ENCODE results near the gene CPLX1. TPM values are rescaled to one million over a fixed set of nuclear protein-coding genes. Genes with fewer than 3 reads are reported as not detected.

Gene CPLX1
- total and polyA plus RNA-seq, 12 donors = 1.5 to 10.8 (median 2.3) TPM

DNA sequence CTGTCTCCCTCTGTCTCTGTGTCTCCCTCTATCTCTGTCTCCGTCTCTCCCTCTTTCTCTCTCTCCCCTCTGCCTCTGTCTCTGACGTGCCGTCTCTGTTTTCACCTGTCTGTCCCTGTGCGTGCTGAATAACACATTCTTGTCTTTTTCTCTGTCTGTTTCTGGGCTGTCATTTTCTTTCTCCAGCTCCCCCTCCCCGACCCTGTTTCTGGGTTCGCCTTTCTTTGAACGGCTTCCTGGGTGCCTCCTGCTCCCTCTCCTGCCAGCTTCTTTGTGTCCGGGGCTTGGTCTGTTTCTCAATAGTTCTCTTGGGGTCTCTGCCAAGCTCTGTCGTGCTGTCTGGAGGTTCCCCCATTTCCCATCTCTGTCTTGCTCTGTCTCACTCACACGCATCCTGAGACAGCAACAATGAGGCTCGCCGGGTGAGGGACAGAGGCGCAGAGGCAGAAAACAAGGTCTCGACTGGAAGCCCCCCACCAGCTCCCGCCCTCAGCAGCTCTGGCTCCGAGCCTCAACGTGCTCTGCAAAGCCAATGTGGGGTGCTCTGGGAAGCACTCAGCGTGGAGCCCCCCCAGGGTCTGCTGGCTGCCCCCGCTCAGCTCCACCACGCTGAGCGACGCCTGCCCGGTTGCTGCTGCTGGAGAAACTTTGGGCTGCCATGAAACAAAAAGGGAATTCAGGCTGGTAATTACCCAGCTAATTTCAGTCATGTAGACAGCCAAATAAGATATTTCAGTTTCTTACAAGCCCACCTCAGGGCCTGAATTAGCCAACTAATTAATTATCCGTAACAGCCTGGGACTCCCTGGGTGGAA lies 3.4 kb downstream of the CPLX1 start:
- H3K27me3 ChIP-seq = peaks cover 12 to 91% (median 77%) of the 10 kb centered on the region in 7 donors
- no peak for DNase-seq
- no peak for TF ChIP-seq CTCF (IDR thresholded peaks at IDR 0.05)
- intact Hi-C loops (cut with DNase I) = no loop called here
- ATAC-seq = no peak
- WGBS, 2 donors = 50 to 52% methylated on average over 24 of the region's 24 CpGs
- no peak overlapping the region for H3K27ac ChIP-seq
- no peaks in the 10 kb centered on the region for H3K36me3 ChIP-seq
- peaks cover 2 to 22% (median 10%) of the 10 kb centered on the region in 9 donors for H3K4me1 ChIP-seq
- H3K4me3 ChIP-seq = no peak overlapping the region
- H3K9me3 ChIP-seq = peaks cover 0 to 4% (median 0%) of the 10 kb centered on the region in 11 donors

DNA sequence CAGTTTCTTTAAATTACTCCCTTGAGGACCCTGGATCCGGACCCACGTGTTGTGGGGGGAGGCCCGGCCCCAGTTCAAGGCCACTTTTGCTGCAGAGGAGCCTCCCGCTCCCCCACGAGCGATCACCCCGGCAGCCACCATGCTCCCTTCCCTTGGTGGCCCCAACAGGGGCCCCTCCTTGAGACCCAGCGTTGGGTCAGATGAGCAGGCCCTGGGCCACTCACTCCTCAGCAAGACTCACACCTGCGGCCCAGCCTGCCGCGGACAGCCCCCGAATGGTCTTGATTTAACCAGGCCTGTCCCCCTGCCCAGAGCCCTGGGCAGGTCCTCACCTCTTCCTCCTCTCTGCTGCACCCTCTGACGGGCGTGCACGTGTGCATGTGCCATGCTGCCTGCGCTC lies 4.3 kb downstream of the CPLX1 start:
- no peak overlapping the region for H3K4me3 ChIP-seq
- no peak for DNase-seq
- H3K27ac ChIP-seq = no peak overlapping the region
- intact Hi-C loops (cut with DNase I) = no loop called here
- peaks cover 0 to 14% (median 5%) of the 10 kb centered on the region in 9 donors for H3K4me1 ChIP-seq
- H3K36me3 ChIP-seq = no peaks in the 10 kb centered on the region
- no peak for ATAC-seq
- peaks cover 12 to 88% (median 71%) of the 10 kb centered on the region in 7 donors for H3K27me3 ChIP-seq
- 76 to 81% methylated on average over 16 of the region's 16 CpGs for WGBS, 2 donors
- no peak for TF ChIP-seq CTCF (IDR thresholded peaks at IDR 0.05)
- peaks cover 0 to 4% (median 0%) of the 10 kb centered on the region in 11 donors for H3K9me3 ChIP-seq

DNA sequence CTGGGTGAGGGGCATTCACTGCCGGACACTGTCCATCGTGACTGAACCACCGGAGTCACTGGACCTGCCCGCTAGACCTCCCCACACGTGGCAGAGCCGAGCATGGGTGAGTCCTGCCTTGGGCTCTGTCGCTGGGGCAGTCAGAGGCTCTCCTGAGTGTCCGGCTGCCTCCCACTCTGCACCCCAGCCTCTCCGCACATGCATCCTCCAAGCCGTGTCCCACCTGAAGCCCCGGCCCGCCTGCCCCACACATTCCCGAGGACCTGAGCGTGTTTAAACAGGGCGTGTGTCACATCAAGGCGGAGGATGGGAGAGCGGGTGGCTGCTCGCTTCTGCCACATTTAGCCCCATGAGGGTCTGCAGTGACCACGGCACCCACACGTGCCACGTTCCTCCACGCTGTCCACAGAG lies 4.7 kb downstream of the CPLX1 start:
- no peak for DNase-seq
- Histone ChIP-seq H3K4me1 (peaks cover 0 to 13% (median 4%) of the 10 kb centered on the region in 9 donors), H3K27ac (no peak overlapping the region), H3K36me3 (no peaks in the 10 kb centered on the region), H3K27me3 (peaks cover 9 to 87% (median 72%) of the 10 kb centered on the region in 7 donors), H3K4me3 (no peak overlapping the region), H3K9me3 (peaks cover 0 to 4% (median 0%) of the 10 kb centered on the region in 11 donors)
- no peak for TF ChIP-seq CTCF (IDR thresholded peaks at IDR 0.05)
- no peak for ATAC-seq
- intact Hi-C loops (cut with DNase I) = no loop called here
- WGBS, 2 donors = 82 to 83% methylated on average over 22 of the region's 22 CpGs

GRCh38 chr4:820230-821172 lies 5.4 kb downstream of the CPLX1 start:
- ATAC-seq (no peak), DNase-seq (no peak)
- 80% methylated on average over 24 of the region's 24 CpGs for WGBS, 2 donors
- peaks cover 0 to 4% (median 0%) of the 10 kb centered on the region in 11 donors for H3K9me3 ChIP-seq
- peaks cover 9 to 86% (median 71%) of the 10 kb centered on the region in 7 donors for H3K27me3 ChIP-seq
- no peak overlapping the region for H3K27ac ChIP-seq
- intact Hi-C loops (cut with DNase I) = no loop called here
- no peaks in the 10 kb centered on the region for H3K36me3 ChIP-seq
- no peak overlapping the region for H3K4me3 ChIP-seq
- peaks cover 0 to 10% (median 4%) of the 10 kb centered on the region in 9 donors for H3K4me1 ChIP-seq
- TF ChIP-seq CTCF (IDR thresholded peaks at IDR 0.05) = no peak

Data from heart right ventricle (tissue), 16 donors.